ENCODE measurements around the gene ADAMTS14.

The ADAMTS14 gene

DNA sequence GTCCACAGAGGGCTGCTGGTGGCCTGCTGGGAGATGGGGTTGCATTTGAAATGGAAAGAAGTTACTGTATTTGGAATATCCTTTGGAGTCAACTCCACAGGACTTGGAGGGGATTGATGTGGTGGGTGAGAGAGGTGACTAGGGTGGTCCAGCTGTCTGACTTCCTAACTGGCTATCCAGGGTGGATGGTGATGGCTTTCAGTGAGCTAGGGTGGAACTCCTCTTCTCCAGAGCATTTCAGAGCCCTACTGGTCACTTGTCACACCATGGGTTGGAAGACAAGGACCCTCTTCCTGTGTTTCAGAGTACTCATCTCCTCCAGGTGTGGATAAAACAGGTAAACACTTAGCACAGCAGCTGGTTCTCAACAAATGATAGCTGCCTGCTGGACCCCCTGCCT is 3.3 kb upstream of the ADAMTS14 start:
- no peak overlapping the region for H3K4me3 ChIP-seq (ENCODE audit: low read length)
- no peak overlapping the region for H3K27ac ChIP-seq (ENCODE audit: low read length)
- no peaks in the 10 kb centered on the region for H3K4me1 ChIP-seq (ENCODE audit: control insufficient read depth, low read depth, low read length)
- no peaks in the 10 kb centered on the region for H3K9me3 ChIP-seq (ENCODE audit: control insufficient read depth, low read depth, low read length)
- peaks cover 33% of the 10 kb centered on the region for H3K27me3 ChIP-seq (ENCODE audit: control insufficient read depth, insufficient read depth, low read length)
- no peak overlapping the region for H3K9ac ChIP-seq (ENCODE audit: low read length)
- no peaks in the 10 kb centered on the region for H3K36me3 ChIP-seq (ENCODE audit: control insufficient read depth, low read depth, low read length)

DNA sequence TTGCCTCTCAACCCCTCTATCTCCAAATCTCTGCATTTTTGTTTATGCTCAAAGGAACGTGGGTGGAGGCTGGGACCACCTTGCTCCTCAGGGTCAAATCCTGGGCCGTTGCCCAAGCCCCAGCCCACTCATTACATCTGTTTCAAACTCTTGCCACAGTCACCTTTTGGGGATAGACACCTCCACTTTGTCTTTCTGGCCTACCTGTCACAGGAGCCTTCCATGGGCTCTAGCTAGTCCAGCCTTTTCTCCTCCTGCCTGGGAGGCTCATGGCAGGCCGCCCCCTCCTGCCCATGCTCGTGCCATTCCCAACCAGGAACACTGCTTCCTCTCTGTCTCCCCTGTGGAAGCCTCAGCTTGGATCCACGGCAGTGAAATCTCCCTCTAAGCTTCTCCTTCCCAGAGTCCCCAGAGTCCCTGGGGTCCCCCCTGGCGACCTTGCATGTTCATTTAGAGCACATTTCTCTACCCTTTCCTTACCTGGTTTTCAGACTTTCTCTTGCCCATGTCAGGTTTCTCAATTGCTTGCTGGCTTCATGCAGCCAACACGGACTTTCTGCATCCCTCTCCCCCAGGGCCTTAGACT is 2.5 kb upstream of the ADAMTS14 start:
- Histone ChIP-seq H3K36me3 (ENCODE audit: control insufficient read depth, low read depth, low read length) (no peaks in the 10 kb centered on the region), H3K27ac (ENCODE audit: low read length) (no peak overlapping the region), H3K27me3 (ENCODE audit: control insufficient read depth, insufficient read depth, low read length) (peaks cover 37% of the 10 kb centered on the region), H3K9me3 (ENCODE audit: control insufficient read depth, low read depth, low read length) (no peaks in the 10 kb centered on the region), H3K4me3 (ENCODE audit: low read length) (no peak overlapping the region), H3K9ac (ENCODE audit: low read length) (no peak overlapping the region), H3K4me1 (ENCODE audit: control insufficient read depth, low read depth, low read length) (no peaks in the 10 kb centered on the region)

DNA sequence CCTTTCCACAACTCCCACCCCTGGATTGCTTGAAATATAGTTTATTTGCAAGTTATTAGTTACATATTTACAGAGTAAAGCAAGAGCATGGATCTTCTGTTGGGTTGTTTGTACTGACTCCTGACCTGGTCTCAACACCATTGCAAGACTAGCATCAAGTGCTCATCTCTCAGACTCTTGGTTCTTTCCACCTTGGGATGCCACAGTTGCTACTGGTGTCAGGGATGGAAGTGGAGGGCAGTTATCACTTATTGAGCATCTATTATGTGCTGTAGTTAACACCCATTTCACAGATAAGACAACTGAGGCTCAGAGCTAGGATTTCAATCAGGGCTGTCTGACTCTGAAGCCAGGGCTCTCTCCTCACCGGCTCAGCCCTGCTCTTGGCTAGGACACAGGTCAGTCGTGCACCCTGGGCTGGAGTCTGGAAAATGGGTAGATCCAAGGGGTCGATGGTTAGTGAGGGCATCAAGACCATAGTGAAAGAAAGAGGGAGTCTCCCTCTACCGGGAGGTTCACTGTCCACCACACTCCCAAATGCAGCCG is 614 bp upstream of the ADAMTS14 start:
- H3K9me3 ChIP-seq (ENCODE audit: control insufficient read depth, low read depth, low read length): no peaks in the 10 kb centered on the region
- no peak overlapping the region for H3K27ac ChIP-seq (ENCODE audit: low read length)
- no peaks in the 10 kb centered on the region for H3K36me3 ChIP-seq (ENCODE audit: control insufficient read depth, low read depth, low read length)
- peak overlapping the region; percentile 46 for H3K4me3 ChIP-seq (ENCODE audit: low read length)
- H3K4me1 ChIP-seq (ENCODE audit: control insufficient read depth, low read depth, low read length): no peaks in the 10 kb centered on the region
- peaks cover 37% of the 10 kb centered on the region for H3K27me3 ChIP-seq (ENCODE audit: control insufficient read depth, insufficient read depth, low read length)
- H3K9ac ChIP-seq (ENCODE audit: low read length): no peak overlapping the region

DNA sequence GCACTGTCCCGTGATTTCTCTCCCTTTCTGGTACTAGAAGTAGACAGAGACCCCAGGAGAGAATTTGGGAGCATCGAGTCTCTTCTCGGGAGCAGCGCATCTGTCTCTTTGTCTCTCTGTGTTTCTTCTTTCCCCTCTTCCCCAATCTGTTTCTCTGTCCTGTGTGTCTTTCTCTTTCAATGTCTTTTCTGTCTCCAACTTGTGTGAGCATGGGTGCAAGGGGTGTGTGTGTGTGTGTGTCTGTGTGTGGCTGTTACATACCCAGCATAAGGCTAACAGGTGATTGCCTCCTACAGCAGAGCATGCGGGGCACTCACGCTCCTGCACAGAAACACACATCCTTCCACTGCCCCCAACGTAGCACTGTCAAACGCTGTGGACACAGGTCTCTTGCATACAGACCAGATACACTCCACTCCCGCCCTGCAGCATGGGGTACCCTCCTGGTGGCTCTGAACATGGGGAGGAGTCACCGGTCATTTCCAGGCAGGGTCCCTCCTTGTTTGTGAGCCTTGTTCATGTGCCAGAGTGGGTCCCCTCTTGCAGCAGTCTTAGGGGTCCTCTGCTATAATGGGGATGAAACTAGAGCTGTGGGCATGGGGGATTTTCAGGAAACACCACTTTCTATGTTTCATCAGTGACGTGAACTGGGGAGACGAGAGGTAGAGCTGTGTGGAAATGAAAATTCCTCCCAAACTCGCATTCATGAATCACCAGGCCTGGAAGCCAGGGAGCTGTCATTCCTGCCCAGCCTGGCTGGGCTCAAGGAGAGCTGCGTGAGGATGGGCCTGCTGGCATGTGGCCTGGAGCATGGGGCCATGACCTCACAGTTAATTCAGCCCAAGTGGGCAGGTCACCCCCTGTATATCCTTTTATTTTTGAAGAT is 980 bp downstream of the ADAMTS14 start:
- Histone ChIP-seq H3K27me3 (ENCODE audit: control insufficient read depth, insufficient read depth, low read length) (peaks cover 37% of the 10 kb centered on the region), H3K4me1 (ENCODE audit: control insufficient read depth, low read depth, low read length) (no peaks in the 10 kb centered on the region), H3K36me3 (ENCODE audit: control insufficient read depth, low read depth, low read length) (no peaks in the 10 kb centered on the region), H3K27ac (ENCODE audit: low read length) (no peak overlapping the region), H3K9me3 (ENCODE audit: control insufficient read depth, low read depth, low read length) (no peaks in the 10 kb centered on the region), H3K9ac (ENCODE audit: low read length) (no peak overlapping the region), H3K4me3 (ENCODE audit: low read length) (peak overlapping the region; percentile 5)

DNA sequence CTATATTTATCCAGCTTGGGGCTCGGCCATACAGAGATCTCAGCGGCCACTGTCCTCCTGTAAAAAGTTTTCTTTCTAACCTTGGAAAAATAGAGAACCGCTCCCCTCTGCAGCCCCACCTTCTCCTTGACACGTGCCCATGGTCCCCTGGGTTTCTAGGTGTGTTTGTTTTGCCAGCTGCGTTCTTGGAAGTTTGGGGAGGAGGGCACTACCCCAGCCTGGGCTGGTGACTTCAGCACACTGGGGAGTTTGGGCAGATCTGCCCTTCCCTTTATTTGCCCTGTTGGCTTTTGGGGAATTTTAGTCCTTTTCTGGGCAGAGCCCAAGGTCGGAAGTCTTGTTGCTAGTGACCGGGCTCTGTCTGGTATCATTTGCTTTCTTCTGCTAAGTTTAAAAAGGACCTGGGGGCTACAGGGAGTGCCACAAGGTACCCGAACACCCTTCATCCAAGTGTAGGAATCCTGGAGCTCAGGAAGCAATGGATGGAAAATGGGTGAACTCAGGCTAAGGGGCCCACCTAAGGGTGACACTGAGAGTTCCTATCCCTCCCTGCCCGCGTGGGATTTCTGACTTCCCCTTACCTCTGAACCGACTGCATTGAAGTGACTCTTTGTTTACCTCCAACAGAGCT is 1.7 kb downstream of the ADAMTS14 start:
- no peaks in the 10 kb centered on the region for H3K36me3 ChIP-seq (ENCODE audit: control insufficient read depth, low read depth, low read length)
- no peak overlapping the region for H3K27ac ChIP-seq (ENCODE audit: low read length)
- H3K4me3 ChIP-seq (ENCODE audit: low read length): no peak overlapping the region
- no peaks in the 10 kb centered on the region for H3K9me3 ChIP-seq (ENCODE audit: control insufficient read depth, low read depth, low read length)
- no peak overlapping the region for H3K9ac ChIP-seq (ENCODE audit: low read length)
- no peaks in the 10 kb centered on the region for H3K4me1 ChIP-seq (ENCODE audit: control insufficient read depth, low read depth, low read length)
- H3K27me3 ChIP-seq (ENCODE audit: control insufficient read depth, insufficient read depth, low read length): peaks cover 37% of the 10 kb centered on the region

DNA sequence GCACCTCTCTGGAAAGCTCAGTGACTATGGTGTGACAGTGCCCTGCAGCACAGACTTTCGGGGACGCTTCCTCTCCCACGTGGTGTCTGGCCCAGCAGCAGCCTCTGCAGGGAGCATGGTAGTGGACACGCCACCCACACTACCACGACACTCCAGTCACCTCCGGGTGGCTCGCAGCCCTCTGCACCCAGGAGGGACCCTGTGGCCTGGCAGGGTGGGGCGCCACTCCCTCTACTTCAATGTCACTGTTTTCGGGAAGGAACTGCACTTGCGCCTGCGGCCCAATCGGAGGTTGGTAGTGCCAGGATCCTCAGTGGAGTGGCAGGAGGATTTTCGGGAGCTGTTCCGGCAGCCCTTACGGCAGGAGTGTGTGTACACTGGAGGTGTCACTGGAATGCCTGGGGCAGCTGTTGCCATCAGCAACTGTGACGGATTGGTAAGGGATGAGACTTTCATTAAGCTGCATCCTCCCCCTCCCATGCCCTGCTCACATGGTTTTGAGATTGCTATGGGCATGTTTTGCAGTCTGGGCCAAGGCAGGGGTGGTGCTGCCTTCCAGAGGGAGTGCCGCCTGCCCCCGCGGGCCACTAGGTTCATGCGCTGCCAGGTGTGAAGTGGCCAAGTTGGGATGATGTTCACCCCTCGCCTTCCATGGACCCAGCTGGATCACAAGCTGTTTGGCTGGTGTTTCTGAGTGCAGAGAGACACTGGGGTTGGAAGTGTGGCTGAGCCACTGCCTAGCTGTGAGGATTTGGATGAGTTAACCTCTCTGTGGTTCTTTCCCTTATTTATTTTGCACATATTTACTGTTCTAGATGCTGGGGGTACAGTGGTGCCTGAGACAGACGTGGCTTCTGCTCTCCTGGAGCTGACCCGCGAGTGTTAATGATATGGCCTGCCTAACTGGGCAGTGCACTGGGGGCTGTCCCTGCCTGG is 2.5 kb downstream of the ADAMTS14 start:
- no peaks in the 10 kb centered on the region for H3K9me3 ChIP-seq (ENCODE audit: control insufficient read depth, low read depth, low read length)
- no peaks in the 10 kb centered on the region for H3K36me3 ChIP-seq (ENCODE audit: control insufficient read depth, low read depth, low read length)
- no peak overlapping the region for H3K27ac ChIP-seq (ENCODE audit: low read length)
- no peaks in the 10 kb centered on the region for H3K4me1 ChIP-seq (ENCODE audit: control insufficient read depth, low read depth, low read length)
- no peak overlapping the region for H3K9ac ChIP-seq (ENCODE audit: low read length)
- peaks cover 37% of the 10 kb centered on the region for H3K27me3 ChIP-seq (ENCODE audit: control insufficient read depth, insufficient read depth, low read length)
- H3K4me3 ChIP-seq (ENCODE audit: low read length): no peak overlapping the region

DNA sequence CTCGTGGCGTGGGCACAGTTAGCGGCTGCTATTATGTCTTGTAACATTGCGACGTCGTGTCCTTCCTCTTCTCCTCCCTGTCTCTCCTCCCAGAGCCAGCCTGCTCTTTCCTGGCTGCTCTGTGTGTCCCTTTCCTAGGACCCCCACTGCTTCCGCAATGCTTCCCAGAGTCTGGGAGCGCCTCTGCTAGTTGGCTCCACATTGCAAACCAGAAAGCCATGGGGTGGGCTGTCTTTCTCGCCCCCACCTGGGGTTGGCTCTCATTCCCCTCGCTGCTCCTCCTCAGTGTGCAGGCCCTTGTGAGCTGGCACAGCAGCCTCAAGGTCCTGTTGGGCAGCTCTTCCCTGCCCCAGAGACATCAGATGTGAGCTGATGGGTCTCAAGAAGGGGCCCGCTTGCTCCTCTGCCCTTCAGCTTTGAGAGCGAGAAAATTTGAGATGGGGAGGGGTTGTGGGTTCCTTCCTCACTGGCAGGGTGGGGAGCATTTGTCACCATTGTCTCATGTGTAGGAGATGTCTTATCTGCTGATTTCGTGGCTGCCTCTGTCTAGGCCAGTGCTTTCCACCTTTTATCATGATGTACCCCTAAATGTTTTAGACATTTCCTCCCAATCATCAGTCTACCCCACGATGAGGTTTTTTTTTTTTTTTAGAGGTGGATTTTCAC is 3.3 kb downstream of the ADAMTS14 start:
- no peak overlapping the region for H3K27ac ChIP-seq (ENCODE audit: low read length)
- H3K4me3 ChIP-seq (ENCODE audit: low read length): no peak overlapping the region
- no peaks in the 10 kb centered on the region for H3K36me3 ChIP-seq (ENCODE audit: control insufficient read depth, low read depth, low read length)
- H3K9ac ChIP-seq (ENCODE audit: low read length): no peak overlapping the region
- peaks cover 36% of the 10 kb centered on the region for H3K27me3 ChIP-seq (ENCODE audit: control insufficient read depth, insufficient read depth, low read length)
- H3K9me3 ChIP-seq (ENCODE audit: control insufficient read depth, low read depth, low read length): no peaks in the 10 kb centered on the region
- H3K4me1 ChIP-seq (ENCODE audit: control insufficient read depth, low read depth, low read length): no peaks in the 10 kb centered on the region

DNA sequence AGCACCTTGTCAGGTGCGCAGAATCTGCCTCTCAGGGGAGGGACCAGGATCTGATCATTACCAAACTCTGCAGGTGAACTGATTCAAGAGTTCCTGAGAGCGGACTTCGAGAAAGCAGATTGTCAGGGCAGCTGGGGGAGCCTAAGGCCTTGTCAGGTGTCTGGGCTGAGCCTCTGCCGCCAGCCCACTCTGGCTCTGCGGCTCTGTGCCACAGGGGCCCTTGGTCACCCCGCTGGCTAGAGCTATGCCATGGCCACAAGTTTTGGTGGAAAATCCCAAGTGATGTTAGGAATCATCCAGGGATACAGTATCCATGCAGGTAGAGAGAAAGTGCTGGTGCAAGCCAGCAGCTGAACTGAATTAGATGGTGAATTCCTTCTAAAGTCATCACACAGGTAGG is 4.2 kb downstream of the ADAMTS14 start:
- H3K4me3 ChIP-seq (ENCODE audit: low read length): no peak overlapping the region
- no peak overlapping the region for H3K27ac ChIP-seq (ENCODE audit: low read length)
- no peak overlapping the region for H3K9ac ChIP-seq (ENCODE audit: low read length)
- no peaks in the 10 kb centered on the region for H3K36me3 ChIP-seq (ENCODE audit: control insufficient read depth, low read depth, low read length)
- no peaks in the 10 kb centered on the region for H3K9me3 ChIP-seq (ENCODE audit: control insufficient read depth, low read depth, low read length)
- H3K27me3 ChIP-seq (ENCODE audit: control insufficient read depth, insufficient read depth, low read length): peaks cover 27% of the 10 kb centered on the region
- no peaks in the 10 kb centered on the region for H3K4me1 ChIP-seq (ENCODE audit: control insufficient read depth, low read depth, low read length)

DNA sequence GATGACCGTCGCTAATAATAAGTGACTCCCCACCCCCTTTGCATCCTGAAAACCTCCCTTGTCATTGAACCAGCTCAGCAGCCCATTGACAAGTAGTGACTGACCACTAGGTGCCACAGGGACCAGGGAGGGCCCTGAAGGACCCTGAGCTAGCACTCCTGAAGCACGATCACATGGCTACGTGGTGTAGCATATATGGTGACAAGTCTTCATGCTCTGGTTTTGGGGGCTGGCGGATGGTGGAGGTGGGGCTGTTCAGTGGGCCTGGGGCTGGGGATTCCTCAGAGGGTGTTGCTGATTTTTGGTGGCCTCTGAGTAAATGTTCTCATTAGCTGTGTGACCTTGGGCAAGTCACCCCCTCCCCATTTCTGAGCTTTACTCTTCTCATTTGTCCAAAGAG is 4.7 kb downstream of the ADAMTS14 start:
- Histone ChIP-seq H3K27ac (ENCODE audit: low read length) (no peak overlapping the region), H3K36me3 (ENCODE audit: control insufficient read depth, low read depth, low read length) (no peaks in the 10 kb centered on the region), H3K27me3 (ENCODE audit: control insufficient read depth, insufficient read depth, low read length) (peaks cover 22% of the 10 kb centered on the region), H3K4me1 (ENCODE audit: control insufficient read depth, low read depth, low read length) (no peaks in the 10 kb centered on the region), H3K9ac (ENCODE audit: low read length) (no peak overlapping the region), H3K9me3 (ENCODE audit: control insufficient read depth, low read depth, low read length) (no peaks in the 10 kb centered on the region), H3K4me3 (ENCODE audit: low read length) (no peak overlapping the region)

DNA sequence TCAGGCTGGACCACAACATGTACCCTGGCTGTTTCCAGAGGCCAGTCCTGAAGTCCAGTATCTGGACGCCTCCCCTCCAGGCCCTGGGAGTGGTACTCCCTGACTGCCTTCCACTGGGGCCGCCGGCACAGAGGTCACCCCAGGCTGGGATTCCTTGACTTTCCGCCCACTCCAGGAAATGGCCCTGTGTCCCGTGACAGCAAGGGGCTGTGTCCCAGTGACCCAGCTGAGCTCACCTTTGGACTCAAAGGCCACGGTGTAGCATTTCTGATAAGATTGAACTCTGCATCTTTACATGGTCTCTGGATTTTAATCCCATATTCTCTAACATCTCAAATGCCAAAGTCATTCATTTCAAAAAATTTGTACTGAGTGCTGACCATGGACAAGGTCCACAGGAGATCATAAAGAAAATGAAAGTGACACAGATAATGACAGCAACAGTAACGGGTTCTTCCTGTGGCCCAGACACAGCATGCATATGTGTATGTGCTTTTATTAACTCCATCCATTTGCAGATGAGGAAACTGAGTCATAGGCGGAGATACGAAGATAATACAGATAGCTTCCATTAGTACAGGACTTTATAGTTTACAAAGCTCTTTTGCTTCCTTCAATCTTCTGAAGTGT is 5.4 kb downstream of the ADAMTS14 start:
- Histone ChIP-seq H3K36me3 (ENCODE audit: control insufficient read depth, low read depth, low read length) (no peaks in the 10 kb centered on the region), H3K9me3 (ENCODE audit: control insufficient read depth, low read depth, low read length) (no peaks in the 10 kb centered on the region), H3K9ac (ENCODE audit: low read length) (no peak overlapping the region), H3K27ac (ENCODE audit: low read length) (no peak overlapping the region), H3K4me1 (ENCODE audit: control insufficient read depth, low read depth, low read length) (no peaks in the 10 kb centered on the region), H3K4me3 (ENCODE audit: low read length) (no peak overlapping the region), H3K27me3 (ENCODE audit: control insufficient read depth, insufficient read depth, low read length) (peaks cover 17% of the 10 kb centered on the region)

All from iPS-18a (cell line).